GM10847 (cell line): ENCODE results near the gene RPL22.

Experiments
- POLR2A ChIP-seq: IDR thresholded peaks from 2 replicates; pipeline ENCODE4 v1.6.1; 2011; ENCODE audit not compliant: insufficient read length; ENCODE audit errors: extremely low read depth

RPL22 gene

GRCh38 chr1:6239950-6240768, 40.8 kb upstream of the RPL22 start:
- TF ChIP-seq POLR2A: no peak

GRCh38 chr1:6239213-6239752, 39.9 kb upstream of the RPL22 start:
- no peak for TF ChIP-seq POLR2A

- no peak for TF ChIP-seq POLR2A
Observed at GRCh38 chr1:6237093-6237492, 37.7 kb upstream of the RPL22 start.

- no peak for TF ChIP-seq POLR2A
Observed at GRCh38 chr1:6235296-6235677, 35.9 kb upstream of the RPL22 start.

GRCh38 chr1:6234502-6235295, 35.3 kb upstream of the RPL22 start:
- no peak for TF ChIP-seq POLR2A

DNA sequence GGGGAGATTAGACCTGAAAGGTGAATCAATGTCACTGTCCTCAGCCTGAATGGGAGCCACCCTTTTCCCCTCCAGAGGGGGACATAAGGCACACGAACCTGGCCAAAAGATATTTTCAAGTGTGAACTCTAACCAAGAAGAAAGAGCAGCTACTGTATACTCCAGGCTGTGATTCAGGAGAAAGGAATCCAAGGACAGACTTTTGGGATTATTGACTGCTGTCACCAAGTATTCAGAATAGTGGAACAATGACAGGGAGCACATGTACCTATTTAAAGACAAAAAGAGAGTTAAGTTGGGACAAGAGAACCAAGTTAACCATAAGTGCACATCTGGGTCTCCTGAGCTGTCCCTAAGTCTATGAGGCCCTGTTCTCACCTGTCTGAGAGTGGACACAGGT, 34.0 kb upstream of the RPL22 start:
- no peak for TF ChIP-seq POLR2A

- TF ChIP-seq POLR2A: no peak
Observed at GRCh38 chr1:6225651-6226050, 26.3 kb upstream of the RPL22 start.

GRCh38 chr1:6224718-6225117, 25.3 kb upstream of the RPL22 start:
- TF ChIP-seq POLR2A: no peak

- no peak for TF ChIP-seq POLR2A
Observed at GRCh38 chr1:6223617-6224016, 24.2 kb upstream of the RPL22 start.

DNA sequence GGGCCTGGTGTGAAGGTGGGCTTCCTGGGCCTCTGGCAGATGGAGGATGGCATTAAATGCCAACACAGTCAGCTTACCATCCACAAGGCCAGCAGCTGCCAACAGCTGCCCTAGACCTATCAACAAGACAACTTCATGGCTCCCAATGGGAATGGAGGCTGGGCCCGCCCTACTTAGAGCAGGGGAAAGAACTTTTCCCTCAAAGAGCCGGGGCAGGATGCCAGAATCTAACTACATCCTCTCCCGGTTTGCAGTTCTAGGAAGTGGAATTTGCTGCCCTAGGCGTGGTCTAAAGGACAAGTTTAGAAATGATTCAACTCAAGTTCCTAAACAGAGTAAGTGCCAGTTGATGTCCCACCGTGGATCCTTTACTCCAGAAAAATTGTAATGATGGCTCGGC, 23.2 kb upstream of the RPL22 start:
- no peak for TF ChIP-seq POLR2A

GRCh38 chr1:6221210-6221784, 21.9 kb upstream of the RPL22 start:
- TF ChIP-seq POLR2A: no peak

DNA sequence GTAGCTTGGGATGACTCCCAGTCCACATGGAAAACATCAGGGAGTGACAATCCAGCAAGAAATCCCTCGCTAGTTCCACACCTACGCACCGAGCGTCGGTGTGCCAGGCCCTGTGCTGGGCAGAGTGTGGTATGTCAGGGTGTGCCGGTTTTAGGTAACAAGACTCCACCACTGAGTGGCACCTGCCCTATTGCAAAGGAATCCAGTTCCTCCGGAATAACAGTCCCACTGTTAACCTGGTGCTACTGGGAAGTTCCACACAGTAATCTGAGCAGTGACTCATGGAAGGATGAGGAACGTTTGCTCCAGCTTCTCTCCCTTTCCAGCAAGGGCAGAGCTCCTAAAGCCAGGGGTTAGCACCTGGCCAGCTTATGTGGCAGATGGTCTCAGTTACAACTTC, 20.8 kb upstream of the RPL22 start:
- no peak for TF ChIP-seq POLR2A

GRCh38 chr1:6218375-6219164, 19.2 kb upstream of the RPL22 start:
- no peak for TF ChIP-seq POLR2A

DNA sequence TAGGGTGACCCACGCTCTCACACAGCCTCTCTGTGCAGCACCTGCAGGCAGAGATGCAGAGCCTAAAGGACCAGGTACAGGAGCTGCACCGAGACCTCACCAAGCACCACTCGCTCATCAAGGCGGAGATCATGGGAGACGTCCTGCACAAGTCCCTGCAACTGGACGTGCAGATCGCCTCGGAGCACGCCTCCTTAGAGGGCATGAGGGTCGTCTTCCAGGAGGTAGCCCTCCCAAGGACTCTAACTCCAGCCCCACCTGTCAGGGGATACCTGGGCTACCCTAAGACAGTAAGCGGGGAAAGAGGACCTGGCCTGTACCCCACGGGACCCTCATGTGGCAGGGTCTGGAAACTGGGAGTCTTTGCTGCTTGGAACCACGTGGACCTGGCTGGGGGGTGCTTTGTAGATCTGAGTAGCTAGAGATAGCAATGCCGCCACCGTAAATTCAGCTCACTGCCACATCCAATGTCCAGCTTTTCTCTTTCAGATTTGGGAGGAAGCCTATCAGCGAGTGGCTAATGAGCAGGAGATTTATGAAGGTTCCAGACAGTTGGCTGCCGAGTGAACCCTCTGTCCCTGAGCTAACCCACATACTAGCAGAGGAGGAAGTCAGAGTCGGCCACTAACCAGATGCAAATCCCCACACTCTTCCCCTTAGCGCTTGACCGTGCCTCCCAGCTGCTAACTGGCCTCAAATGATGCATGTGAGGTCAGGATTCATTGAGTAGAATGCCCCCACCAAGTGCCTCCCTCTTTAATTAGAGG, 13.0 kb upstream of the RPL22 start:
- TF ChIP-seq POLR2A: no peak

DNA sequence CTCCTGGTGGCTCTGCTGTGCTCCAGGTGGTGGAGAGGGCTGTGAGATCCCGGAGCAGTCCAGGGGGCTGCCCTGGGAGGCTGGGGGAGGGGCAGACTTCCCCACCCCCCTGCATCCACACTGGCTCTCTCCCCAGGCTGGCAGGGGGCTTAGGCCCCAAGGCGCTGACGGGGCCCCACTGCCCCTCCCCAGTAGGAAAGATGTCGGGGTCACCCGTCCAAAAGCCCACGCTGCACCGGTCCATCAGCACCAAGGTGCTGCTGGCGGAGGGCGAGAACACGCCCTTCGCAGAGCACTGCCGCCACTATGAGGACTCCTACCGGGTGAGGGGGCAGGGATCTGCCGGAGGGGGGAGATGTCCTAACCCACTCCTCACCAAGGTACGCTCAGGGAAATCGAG, 12.3 kb upstream of the RPL22 start:
- no peak for TF ChIP-seq POLR2A
